Subcutaneous abdominal adipose tissue (tissue), 5 donors: Measurements from ENCODE around the gene C19orf81.

Experiments used
- H3K27ac ChIP-seq: one replicate; pipeline ENCODE4 v1.7.0; 2013; ENCODE audit warnings: low read depth, mild to moderate bottlenecking, inconsistent platforms, low read length, moderate library complexity
- H3K27me3 ChIP-seq, 5 donors: one replicate each; pipeline ENCODE4 v1.7.0; 2013; ENCODE audit warnings: low read length in 5 of 5, inconsistent platforms in 1 of 5; ENCODE audit not compliant: control insufficient read depth in 5 of 5, insufficient read depth in 4 of 5
- H3K36me3 ChIP-seq, 5 donors: one replicate each; pipeline ENCODE4 v1.7.0; 2013; ENCODE audit warnings: low read length in 5 of 5; ENCODE audit not compliant: control insufficient read depth in 5 of 5, insufficient read depth in 5 of 5
- H3K4me1 ChIP-seq, 5 donors: one replicate each; pipeline ENCODE4 v1.7.0; 2013; ENCODE audit warnings: low read length in 5 of 5, mild to moderate bottlenecking in 3 of 5, moderate library complexity in 1 of 5; ENCODE audit not compliant: control insufficient read depth in 5 of 5, insufficient read depth in 5 of 5
- H3K4me3 ChIP-seq, 5 donors: one replicate each; pipeline ENCODE4 v1.7.0; 2013; ENCODE audit warnings: low read length in 5 of 5, low read depth in 1 of 5
- H3K9ac ChIP-seq, 5 donors: one replicate each; pipeline ENCODE4 v1.7.0; 2013; ENCODE audit warnings: low read length in 5 of 5, mild to moderate bottlenecking in 4 of 5, moderate library complexity in 3 of 5
- H3K9me3 ChIP-seq, 5 donors: one replicate each; pipeline ENCODE4 v1.7.0; 2013; ENCODE audit warnings: low read length in 5 of 5; ENCODE audit not compliant: control insufficient read depth in 5 of 5
- donor health status: healthy.
- donor health status: healthy.
- donor health status: healthy.
- donor health status: healthy.
- donor health status: healthy.

Gene C19orf81

GRCh38 chr19:50663482-50663790 lies 14.2 kb downstream of the C19orf81 start:
- peaks cover 0 to 9% (median 8%) of the 10 kb centered on the region in 5 donors for H3K4me1 ChIP-seq
- H3K27ac ChIP-seq = no peak overlapping the region
- no peaks in the 10 kb centered on the region for H3K9me3 ChIP-seq
- H3K36me3 ChIP-seq = no peaks in the 10 kb centered on the region
- H3K9ac ChIP-seq = no peak overlapping the region
- H3K27me3 ChIP-seq = peaks cover 33 to 52% (median 39%) of the 10 kb centered on the region in 5 donors
- H3K4me3 ChIP-seq = no peak overlapping the region

- Histone ChIP-seq H3K36me3 (no peaks in the 10 kb centered on the region), H3K27me3 (peaks cover 30 to 47% (median 38%) of the 10 kb centered on the region in 5 donors), H3K9ac (no peak overlapping the region), H3K27ac (no peak overlapping the region), H3K4me1 (peaks cover 0 to 1% (median under 1%) of the 10 kb centered on the region in 5 donors), H3K4me3 (no peak overlapping the region), H3K9me3 (no peaks in the 10 kb centered on the region)
These were observed 15.0 kb downstream of the C19orf81 start for GRCh38 chr19:50664204-50664603.

DNA sequence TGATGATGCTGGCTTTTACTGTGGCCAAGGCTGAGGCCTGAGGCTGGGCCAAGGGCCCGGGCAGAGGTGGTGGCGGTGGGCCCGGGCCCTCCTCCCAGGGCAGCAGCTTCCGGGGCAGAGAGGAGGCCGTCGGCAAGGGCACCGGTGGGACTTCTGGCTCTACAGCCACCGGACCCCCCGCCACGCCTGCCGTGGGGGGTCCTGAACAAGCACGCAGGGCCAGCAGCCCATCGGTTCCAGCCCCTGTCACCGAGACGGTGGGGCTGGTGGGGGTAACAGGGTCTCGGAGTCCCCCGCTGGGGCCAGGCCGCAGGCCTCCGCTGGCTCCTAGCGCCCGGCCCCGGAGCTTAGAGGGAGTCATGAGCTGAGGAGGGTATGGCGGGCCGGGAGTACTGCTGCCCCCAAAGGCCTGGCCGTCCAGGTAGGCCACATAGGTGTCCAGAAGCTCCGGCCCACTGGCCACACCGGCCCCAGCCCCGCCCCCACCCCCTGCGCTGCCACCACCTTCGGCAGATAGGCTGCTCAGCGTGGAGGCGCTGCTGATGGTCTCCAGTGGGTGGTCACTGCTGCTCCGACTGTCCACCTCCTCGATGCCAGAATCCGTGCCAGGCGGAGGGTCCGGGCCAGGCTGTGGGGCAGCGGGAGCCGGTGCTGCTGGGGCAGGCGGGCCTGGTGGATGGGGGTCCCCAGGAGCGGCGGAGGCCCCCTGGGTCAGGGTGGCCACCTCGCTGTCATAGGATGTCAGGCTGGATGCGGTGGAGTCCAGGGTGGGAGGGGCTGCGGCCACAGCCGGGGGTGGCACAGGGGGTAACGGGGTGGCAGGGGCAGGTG lies 17.3 kb downstream of the C19orf81 start:
- H3K9ac ChIP-seq = no peak overlapping the region
- H3K4me1 ChIP-seq = no peaks in the 10 kb centered on the region
- no peak overlapping the region for H3K4me3 ChIP-seq
- H3K27me3 ChIP-seq = peaks cover 29 to 48% (median 39%) of the 10 kb centered on the region in 5 donors
- no peaks in the 10 kb centered on the region for H3K9me3 ChIP-seq
- H3K27ac ChIP-seq = no peak overlapping the region
- no peaks in the 10 kb centered on the region for H3K36me3 ChIP-seq

DNA sequence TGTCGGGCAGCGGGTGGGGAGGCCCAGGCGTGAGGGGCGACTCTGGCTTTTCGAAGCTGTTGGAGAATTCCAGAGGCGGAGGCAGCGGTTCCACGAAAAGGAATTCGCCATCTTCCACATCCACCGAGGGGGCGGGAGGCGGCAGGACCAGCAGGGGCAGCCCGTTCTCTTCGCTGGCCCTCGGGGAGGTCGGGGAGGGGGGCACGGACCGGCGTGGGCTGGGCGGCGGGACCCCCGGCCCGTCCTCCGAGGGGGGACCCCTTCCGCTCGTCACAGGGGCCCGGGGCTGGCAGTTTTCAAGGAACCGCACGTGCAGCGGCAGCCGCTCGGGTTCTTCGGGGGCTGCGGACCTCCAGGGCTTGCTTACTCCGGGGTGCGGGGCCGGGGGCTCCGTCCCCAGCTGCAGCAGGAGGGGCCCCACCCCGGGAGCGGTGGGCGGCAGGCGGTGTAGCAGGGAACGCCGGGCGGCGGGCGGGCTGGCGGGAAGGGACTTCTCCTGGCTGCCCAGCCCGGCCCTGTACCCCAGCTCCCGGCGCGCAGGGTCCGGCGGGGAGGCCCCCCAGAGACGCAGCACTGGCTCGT lies 18.0 kb downstream of the C19orf81 start:
- no peak overlapping the region for H3K4me3 ChIP-seq
- H3K27ac ChIP-seq = no peak overlapping the region
- no peak overlapping the region for H3K9ac ChIP-seq
- H3K4me1 ChIP-seq = no peaks in the 10 kb centered on the region
- no peaks in the 10 kb centered on the region for H3K9me3 ChIP-seq
- no peaks in the 10 kb centered on the region for H3K36me3 ChIP-seq
- peaks cover 31 to 47% (median 35%) of the 10 kb centered on the region in 5 donors for H3K27me3 ChIP-seq

DNA sequence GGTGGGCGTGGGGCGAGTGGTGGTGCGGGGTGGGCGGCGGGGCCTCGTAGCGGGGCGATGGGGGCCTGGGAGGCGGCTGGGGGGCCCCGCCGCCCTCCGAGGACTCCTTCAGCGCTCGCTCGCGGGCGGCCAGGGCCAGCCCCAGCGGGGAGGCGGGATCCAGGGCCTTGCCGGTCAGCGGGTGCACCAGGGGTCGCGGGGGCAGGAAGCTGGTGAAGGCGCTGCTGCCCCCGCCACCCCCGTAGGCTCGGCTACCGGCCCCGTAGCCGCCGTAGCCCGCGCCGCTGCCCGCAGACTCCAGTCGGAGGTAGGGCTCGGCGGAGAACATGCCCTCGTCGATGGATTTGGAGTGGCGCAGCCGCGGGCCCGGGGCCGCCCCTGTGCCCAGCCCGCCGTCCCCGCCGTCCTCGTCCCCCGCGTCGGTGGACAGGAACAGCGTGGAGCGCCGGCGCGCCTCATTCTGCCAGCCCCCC lies 18.6 kb downstream of the C19orf81 start:
- H3K4me1 ChIP-seq = no peaks in the 10 kb centered on the region
- H3K27me3 ChIP-seq = peaks cover 32 to 48% (median 39%) of the 10 kb centered on the region in 5 donors
- no peak overlapping the region for H3K27ac ChIP-seq
- no peaks in the 10 kb centered on the region for H3K36me3 ChIP-seq
- H3K4me3 ChIP-seq = no peak overlapping the region
- no peak overlapping the region for H3K9ac ChIP-seq
- H3K9me3 ChIP-seq = no peaks in the 10 kb centered on the region

- H3K9ac ChIP-seq = no peak overlapping the region
- H3K27ac ChIP-seq = no peak overlapping the region
- H3K4me1 ChIP-seq = no peaks in the 10 kb centered on the region
- H3K9me3 ChIP-seq = no peaks in the 10 kb centered on the region
- no peak overlapping the region for H3K4me3 ChIP-seq
- H3K36me3 ChIP-seq = no peaks in the 10 kb centered on the region
- peaks cover 38 to 51% (median 45%) of the 10 kb centered on the region in 5 donors for H3K27me3 ChIP-seq
These were observed 19.2 kb downstream of the C19orf81 start for GRCh38 chr19:50668416-50668815.

DNA sequence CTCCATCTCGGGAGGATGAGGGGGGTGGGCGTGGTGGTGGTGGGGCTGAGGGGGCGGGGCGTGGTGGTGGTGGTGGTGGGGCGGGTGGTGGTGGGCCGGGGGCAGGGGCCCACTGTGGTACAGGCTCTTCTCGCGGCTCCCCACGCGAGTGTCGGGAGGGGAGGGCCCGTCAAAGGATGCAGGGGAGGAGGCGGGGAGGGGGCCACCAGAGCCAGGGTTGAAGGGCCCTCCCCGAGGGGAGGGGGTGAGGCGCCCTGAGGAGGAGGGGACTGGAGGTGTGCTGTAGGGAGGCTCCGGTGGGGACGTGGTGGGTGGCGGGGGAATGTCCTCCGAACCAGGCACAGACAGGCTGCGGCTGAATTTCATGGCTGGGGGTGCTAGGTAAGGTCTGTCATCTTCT lies 19.6 kb downstream of the C19orf81 start:
- Histone ChIP-seq H3K36me3 (no peaks in the 10 kb centered on the region), H3K4me3 (no peak overlapping the region), H3K27ac (no peak overlapping the region), H3K9ac (no peak overlapping the region), H3K9me3 (no peaks in the 10 kb centered on the region), H3K4me1 (no peaks in the 10 kb centered on the region), H3K27me3 (peaks cover 39 to 53% (median 46%) of the 10 kb centered on the region in 5 donors)

GRCh38 chr19:50669302-50670101 lies 20.3 kb downstream of the C19orf81 start:
- Histone ChIP-seq H3K36me3 (no peaks in the 10 kb centered on the region), H3K9ac (no peak overlapping the region), H3K4me1 (no peaks in the 10 kb centered on the region), H3K4me3 (no peak overlapping the region), H3K9me3 (no peaks in the 10 kb centered on the region), H3K27me3 (peaks cover 44 to 54% (median 49%) of the 10 kb centered on the region in 5 donors), H3K27ac (no peak overlapping the region)

DNA sequence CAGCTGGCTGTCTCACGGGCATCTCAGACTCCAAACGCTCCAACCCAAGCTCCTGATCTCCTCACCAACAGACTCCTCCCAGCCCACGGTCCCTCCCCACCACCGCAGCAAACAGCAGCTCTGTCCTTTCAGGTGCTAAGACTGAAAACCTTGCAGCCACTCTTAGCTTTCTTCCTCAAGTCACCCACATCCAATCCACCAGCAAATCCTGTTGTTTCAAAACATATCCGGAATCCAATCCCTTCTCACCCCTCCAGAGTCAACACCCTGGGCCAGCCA lies 20.8 kb downstream of the C19orf81 start:
- H3K4me3 ChIP-seq = no peak overlapping the region
- H3K27ac ChIP-seq = no peak overlapping the region
- no peaks in the 10 kb centered on the region for H3K4me1 ChIP-seq
- H3K9ac ChIP-seq = no peak overlapping the region
- H3K9me3 ChIP-seq = no peaks in the 10 kb centered on the region
- peaks cover 44 to 51% (median 49%) of the 10 kb centered on the region in 5 donors for H3K27me3 ChIP-seq
- no peaks in the 10 kb centered on the region for H3K36me3 ChIP-seq

- Histone ChIP-seq H3K9me3 (peaks cover 0 to 9% (median 8%) of the 10 kb centered on the region in 5 donors), H3K4me3 (no peak overlapping the region), H3K9ac (no peak overlapping the region), H3K36me3 (no peaks in the 10 kb centered on the region), H3K27ac (no peak overlapping the region), H3K4me1 (no peaks in the 10 kb centered on the region), H3K27me3 (peaks cover 34 to 46% (median 36%) of the 10 kb centered on the region in 5 donors)
These were observed 23.9 kb downstream of the C19orf81 start for GRCh38 chr19:50673118-50673517.
